ELR (cell line): ENCODE measurements around the gene HLA-A.
"Not testable (repeated sequence)": the region's sequence is repeated elsewhere in the genome, so short reads cannot be mapped to it uniquely, and the experiment has no call there.

ENCODE experiments used
- DNase-seq: peaks from one replicate; pipeline ENCODE4 v3.0.0-alpha.2; 2015; ENCODE audit warnings: low read depth

The HLA-A gene

GRCh38 chr6:29942275-29943052 lies at the start of gene HLA-A:
TSS of gene HLA-A (plus strand) at chr6:29942532. CDS start at chr6:29942554, 22 bp downstream.
- peak; percentile 98 for DNase-seq

- peak; percentile 13 for DNase-seq
These were observed 49.6 kb upstream of the HLA-A start for GRCh38 chr6:29892696-29893095.

GRCh38 chr6:29899281-29899680 lies 43.1 kb upstream of the HLA-A start:
- no peak for DNase-seq

- no peak for DNase-seq
These were observed 37.0 kb upstream of the HLA-A start for GRCh38 chr6:29905286-29905685.

GRCh38 chr6:29907637-29908340 lies 34.5 kb upstream of the HLA-A start:
- DNase-seq, result no peak

GRCh38 chr6:29908341-29908662 lies 34.0 kb upstream of the HLA-A start:
- DNase-seq, result no peak

GRCh38 chr6:29908710-29909109 lies 33.6 kb upstream of the HLA-A start:
- DNase-seq, result no peak

- peak; percentile 11 for DNase-seq
These were observed 32.3 kb upstream of the HLA-A start for GRCh38 chr6:29909985-29910384.

GRCh38 chr6:29912840-29913239 lies 29.5 kb upstream of the HLA-A start:
- no peak for DNase-seq

- no peak for DNase-seq
These were observed 25.6 kb upstream of the HLA-A start for GRCh38 chr6:29916741-29917140.

- no peak for DNase-seq
These were observed 24.5 kb upstream of the HLA-A start for GRCh38 chr6:29917857-29918256.

GRCh38 chr6:29919506-29920445 lies 22.6 kb upstream of the HLA-A start:
- no peak for DNase-seq

- DNase-seq, result no peak
These were observed 18.0 kb upstream of the HLA-A start for GRCh38 chr6:29924287-29924686.

- DNase-seq, result peak; percentile 36
These were observed 17.6 kb upstream of the HLA-A start for GRCh38 chr6:29924731-29925130.

GRCh38 chr6:29925321-29925720 lies 17.0 kb upstream of the HLA-A start:
- DNase-seq, result no peak

- DNase-seq, result no peak
These were observed 16.5 kb upstream of the HLA-A start for GRCh38 chr6:29925727-29926412.

- peak; percentile 24 for DNase-seq
These were observed 15.7 kb upstream of the HLA-A start for GRCh38 chr6:29926413-29927274.

GRCh38 chr6:29927275-29927569 lies 15.1 kb upstream of the HLA-A start:
- no peak for DNase-seq

GRCh38 chr6:29927841-29928388 lies 14.4 kb upstream of the HLA-A start:
- DNase-seq, result no peak

- not testable (repeated sequence) for DNase-seq
These were observed 12.3 kb upstream of the HLA-A start for GRCh38 chr6:29930047-29930446.

GRCh38 chr6:29933955-29934354 lies 8.4 kb upstream of the HLA-A start:
- no peak for DNase-seq
